ENCODE data around the gene IGSF9B.
"Not testable (repeated sequence)": the region's sequence is repeated elsewhere in the genome, so short reads cannot be mapped to it uniquely, and the experiment has no call there.

Gene IGSF9B

GRCh38 chr11:133956650-133957633 lies at the start of gene IGSF9B:
IGSF9B (minus strand) TSS chr11:133956968; CDS start chr11:133956754, 214 bp downstream.
- in situ Hi-C loops (cut with MboI; ENCODE audit: low sequenced_read_pairs), result no loop called here

GRCh38 chr11:134004496-134005172 lies 47.9 kb upstream of the IGSF9B start:
- in situ Hi-C loops (cut with MboI; ENCODE audit: low sequenced_read_pairs), result no loop called here

- in situ Hi-C loops (cut with MboI; ENCODE audit: low sequenced_read_pairs), result no loop called here
Observed at GRCh38 chr11:134003792-134004495, 47.2 kb upstream of the IGSF9B start.

- in situ Hi-C loops (cut with MboI; ENCODE audit: low sequenced_read_pairs), result not testable (repeated sequence)
Observed at GRCh38 chr11:134002819-134003218, 46.1 kb upstream of the IGSF9B start.

- in situ Hi-C loops (cut with MboI; ENCODE audit: low sequenced_read_pairs), result not testable (repeated sequence)
Observed at GRCh38 chr11:134002338-134002737, 45.6 kb upstream of the IGSF9B start.

- in situ Hi-C loops (cut with MboI; ENCODE audit: low sequenced_read_pairs), result no loop called here
Observed at GRCh38 chr11:134001596-134001995, 44.8 kb upstream of the IGSF9B start.

GRCh38 chr11:134001088-134001487 lies 44.3 kb upstream of the IGSF9B start:
- in situ Hi-C loops (cut with MboI; ENCODE audit: low sequenced_read_pairs), result no loop called here

GRCh38 chr11:133999355-133999754 lies 42.6 kb upstream of the IGSF9B start:
- in situ Hi-C loops (cut with MboI; ENCODE audit: low sequenced_read_pairs), result no loop called here

- in situ Hi-C loops (cut with MboI; ENCODE audit: low sequenced_read_pairs), result no loop called here
Observed at GRCh38 chr11:133997554-133997953, 40.8 kb upstream of the IGSF9B start.

GRCh38 chr11:133996671-133997070 lies 39.9 kb upstream of the IGSF9B start:
- in situ Hi-C loops (cut with MboI; ENCODE audit: low sequenced_read_pairs), result no loop called here

GRCh38 chr11:133995066-133995465 lies 38.3 kb upstream of the IGSF9B start:
- in situ Hi-C loops (cut with MboI; ENCODE audit: low sequenced_read_pairs), result no loop called here

GRCh38 chr11:133993921-133994320 lies 37.2 kb upstream of the IGSF9B start:
- in situ Hi-C loops (cut with MboI; ENCODE audit: low sequenced_read_pairs), result no loop called here

- in situ Hi-C loops (cut with MboI; ENCODE audit: low sequenced_read_pairs), result no loop called here
Observed at GRCh38 chr11:133993107-133993506, 36.3 kb upstream of the IGSF9B start.

- in situ Hi-C loops (cut with MboI; ENCODE audit: low sequenced_read_pairs), result no loop called here
Observed at GRCh38 chr11:133992121-133992520, 35.4 kb upstream of the IGSF9B start.

- in situ Hi-C loops (cut with MboI; ENCODE audit: low sequenced_read_pairs), result no loop called here
Observed at GRCh38 chr11:133991101-133991500, 34.3 kb upstream of the IGSF9B start.

- in situ Hi-C loops (cut with MboI; ENCODE audit: low sequenced_read_pairs), result no loop called here
Observed at GRCh38 chr11:133990501-133990900, 33.7 kb upstream of the IGSF9B start.

- in situ Hi-C loops (cut with MboI; ENCODE audit: low sequenced_read_pairs), result no loop called here
Observed at GRCh38 chr11:133988686-133989410, 32.1 kb upstream of the IGSF9B start.

GRCh38 chr11:133987171-133987570 lies 30.4 kb upstream of the IGSF9B start:
- in situ Hi-C loops (cut with MboI; ENCODE audit: low sequenced_read_pairs), result no loop called here

- in situ Hi-C loops (cut with MboI; ENCODE audit: low sequenced_read_pairs), result no loop called here
Observed at GRCh38 chr11:133985981-133986944, 29.5 kb upstream of the IGSF9B start.
